ENCODE measurements around the gene MYH2.
"Not testable (repeated sequence)": the region's sequence is repeated elsewhere in the genome, so short reads cannot be mapped to it uniquely, and the experiment has no call there.

The MYH2 gene

DNA sequence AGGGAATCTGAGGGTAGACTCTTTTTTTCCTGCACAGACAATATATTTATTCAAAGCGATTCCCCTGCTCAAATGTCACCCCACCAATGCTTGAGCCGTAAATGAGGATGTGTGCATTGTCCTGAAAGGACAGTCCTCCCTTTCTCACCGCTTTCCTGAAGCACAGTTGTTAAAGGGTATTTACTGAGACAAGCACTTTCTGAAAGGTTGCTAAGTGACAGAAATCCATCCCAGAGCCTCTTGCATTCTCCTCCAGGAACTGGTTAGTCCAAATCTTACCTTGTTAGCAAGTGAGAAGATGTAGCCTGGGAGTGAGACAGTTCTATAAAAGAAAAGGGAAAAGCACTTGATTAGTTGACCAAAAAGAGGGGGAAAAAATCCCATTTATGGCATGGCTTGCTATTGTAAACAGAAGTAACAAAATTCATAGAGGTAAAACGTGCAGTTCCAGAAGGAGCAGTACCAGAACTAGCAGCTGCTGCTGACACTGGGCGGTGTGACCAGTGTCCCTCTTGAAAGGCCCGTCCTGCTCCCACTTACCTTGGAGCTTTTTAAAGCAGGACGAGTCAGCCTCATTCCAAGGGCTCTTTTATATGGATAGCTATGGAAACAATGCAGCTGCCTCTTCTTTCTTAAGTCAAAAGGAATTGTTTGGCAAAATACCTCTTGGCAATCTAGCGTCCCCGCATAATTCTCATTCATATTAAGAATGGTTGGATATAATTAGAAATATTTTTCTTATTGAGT lies at the start of gene MYH2:
Gene MYH2, minus strand, starts transcription at position 563 of the 747 bp plus-strand sequence. CDS start 1,738 bp downstream, outside the sequence.
- no peak for DNase-seq (ENCODE audit: low read depth in 1 of 2, low spot score in 1 of 2)

DNA sequence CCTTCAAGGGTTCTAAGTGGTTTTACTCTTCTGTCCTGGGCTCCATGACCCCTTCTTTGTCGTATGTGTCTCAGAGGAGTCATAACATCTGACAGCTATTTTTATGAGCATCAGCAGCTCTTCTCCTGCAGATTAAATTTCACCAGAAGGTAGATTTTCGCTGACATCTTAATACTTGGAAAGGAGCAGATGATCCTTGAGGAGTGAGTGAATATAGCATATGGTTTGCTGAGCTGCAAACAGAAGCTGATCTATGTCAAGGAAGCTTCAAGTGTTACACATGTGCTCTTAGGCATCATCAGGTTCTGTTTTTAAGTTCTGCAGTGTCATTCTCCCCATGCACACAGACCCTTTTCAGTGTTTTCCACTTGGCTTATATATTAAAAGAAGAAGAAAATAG lies 49.2 kb upstream of the MYH2 start:
- DNase-seq (ENCODE audit: low read depth in 1 of 2, low spot score in 1 of 2): no peak

DNA sequence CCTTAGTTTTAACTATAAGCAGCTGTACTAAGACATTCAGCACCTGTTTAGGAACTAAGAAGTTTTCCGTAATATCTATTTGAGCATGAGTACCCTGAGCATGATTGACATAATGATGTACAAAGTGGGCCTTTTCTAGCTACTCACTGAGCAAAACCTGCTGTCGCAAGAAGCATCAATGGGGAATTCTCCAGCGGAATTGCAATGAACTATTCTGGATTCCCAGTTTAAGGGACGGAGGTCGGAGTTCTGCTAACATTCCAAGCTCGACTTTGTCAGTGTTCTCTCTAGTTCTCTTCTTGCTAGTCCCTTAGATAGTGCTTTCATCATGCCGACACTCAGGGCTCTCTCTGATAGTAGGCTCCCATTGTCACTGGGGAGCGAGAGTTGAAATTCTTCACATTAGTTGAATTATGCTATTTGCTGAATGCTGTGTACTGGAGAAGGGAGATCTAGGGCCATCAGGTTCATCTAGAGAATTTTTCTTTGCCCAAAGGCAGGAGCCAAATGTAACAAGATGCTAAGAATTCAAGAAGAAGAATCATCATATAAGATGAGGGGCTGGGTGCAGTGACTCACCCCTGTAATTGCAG lies 40.2 kb upstream of the MYH2 start:
- DNase-seq (ENCODE audit: low read depth in 1 of 2, low spot score in 1 of 2): no peak

DNA sequence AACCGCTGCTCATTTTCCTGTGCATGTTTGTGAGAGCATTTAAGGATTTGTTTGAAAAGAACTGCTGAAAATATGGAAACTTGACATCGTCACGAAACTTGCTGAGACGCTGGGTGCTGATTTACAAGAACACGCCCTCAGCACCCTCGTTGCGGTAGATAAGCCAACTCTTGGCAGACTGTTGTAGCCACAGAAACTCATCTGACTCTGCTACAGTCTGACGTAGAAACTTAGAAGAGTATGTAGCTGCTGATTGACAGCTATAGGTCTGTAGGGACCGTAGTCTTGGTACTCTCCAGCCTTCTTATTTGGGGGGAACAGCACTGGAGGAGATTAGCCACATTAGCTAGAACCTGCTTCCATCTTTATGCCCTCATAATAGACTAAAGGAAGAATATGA lies 36.1 kb upstream of the MYH2 start:
- DNase-seq (ENCODE audit: low read depth in 1 of 2, low spot score in 1 of 2): no peak

DNA sequence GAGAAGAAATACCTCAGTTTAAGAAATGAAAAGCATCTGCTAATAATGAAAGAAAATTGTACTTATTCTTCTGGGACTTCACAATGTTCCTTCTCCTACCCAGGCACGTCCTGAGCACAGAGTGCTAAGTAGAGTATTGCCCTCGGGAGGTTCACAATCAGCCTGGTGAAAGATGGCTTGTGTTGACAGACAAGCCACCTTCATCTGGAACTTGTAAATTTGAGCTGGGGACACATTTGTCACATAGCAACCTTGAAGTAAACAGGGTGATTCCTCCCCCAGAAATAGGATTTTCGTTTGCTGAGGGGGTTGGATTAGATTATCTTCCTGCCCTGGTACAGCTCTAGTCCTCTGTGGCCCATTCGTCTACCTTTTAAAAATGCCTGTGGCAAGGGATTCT lies 34.4 kb upstream of the MYH2 start:
- no peak for DNase-seq (ENCODE audit: low read depth in 1 of 2, low spot score in 1 of 2)

DNA sequence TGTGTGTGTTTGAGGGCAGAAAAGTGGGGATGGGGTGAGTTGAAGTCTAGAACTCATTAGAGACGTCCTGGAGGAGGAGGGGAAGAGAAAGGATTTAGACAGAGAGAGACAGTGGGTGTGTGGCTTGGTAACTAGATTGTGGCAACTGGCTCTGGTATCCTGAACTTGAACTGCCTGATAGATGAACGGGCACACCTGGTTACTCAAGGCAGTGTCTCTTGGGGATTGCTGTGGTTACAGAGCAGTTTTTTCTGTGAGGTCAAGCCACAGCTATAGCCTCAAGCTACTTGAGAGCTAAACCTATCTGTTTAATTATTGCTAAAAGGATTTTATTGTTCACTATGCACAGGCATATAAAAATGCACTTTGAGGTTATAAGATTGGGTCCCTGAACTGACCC lies 29.8 kb upstream of the MYH2 start:
- DNase-seq (ENCODE audit: low read depth in 1 of 2, low spot score in 1 of 2): no peak

DNA sequence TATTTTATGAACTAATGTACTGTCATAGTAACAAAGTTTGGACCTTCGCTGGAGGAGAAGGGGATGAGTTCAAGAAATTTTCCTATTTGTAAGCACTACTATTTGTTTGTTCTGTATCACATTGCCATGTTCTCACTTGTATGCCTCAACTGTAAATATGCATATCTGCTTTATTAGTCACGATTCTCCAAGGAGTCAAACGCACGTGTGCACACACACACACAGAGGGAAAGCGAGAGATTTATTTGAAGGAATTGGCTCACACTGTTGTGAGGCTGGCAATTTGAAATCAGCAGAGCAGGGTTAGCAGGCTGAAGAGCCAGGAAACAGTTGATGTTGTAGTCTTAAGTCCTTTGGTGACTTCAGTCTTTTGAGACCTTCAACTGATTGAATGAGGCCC lies 24.9 kb upstream of the MYH2 start:
- DNase-seq (ENCODE audit: low read depth in 1 of 2, low spot score in 1 of 2): no peak

DNA sequence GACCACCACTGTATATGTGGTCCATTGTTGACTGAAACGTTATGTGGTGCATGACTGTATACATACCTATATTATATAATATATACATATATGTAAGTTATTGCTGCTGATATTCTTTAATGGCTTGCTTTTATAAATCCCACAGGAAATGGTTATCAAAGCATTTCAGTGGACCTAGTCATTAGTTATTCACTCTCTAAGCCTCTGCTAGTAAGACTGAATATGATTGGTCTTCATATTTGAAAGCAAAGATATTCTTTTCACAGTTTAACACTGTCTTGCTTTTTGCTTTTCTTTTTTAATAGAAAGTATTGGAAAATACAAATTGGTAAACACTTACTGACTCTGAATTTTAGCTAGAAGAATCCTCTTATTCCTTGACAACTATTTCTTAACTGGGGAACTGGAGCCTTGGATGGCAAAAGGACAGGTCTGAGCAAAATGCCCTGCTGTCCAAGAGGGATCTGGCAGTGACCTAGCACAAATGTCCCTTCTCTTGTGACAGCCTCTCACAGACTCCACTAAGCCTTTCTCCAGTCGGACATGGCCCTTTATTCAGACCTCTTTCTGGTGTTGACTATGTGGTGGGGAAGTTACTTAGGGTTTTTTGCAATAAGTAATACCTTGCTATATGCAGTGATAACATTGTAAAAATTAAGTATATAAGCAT lies 14.7 kb upstream of the MYH2 start:
- no peak for DNase-seq (ENCODE audit: low read depth in 1 of 2, low spot score in 1 of 2)

DNA sequence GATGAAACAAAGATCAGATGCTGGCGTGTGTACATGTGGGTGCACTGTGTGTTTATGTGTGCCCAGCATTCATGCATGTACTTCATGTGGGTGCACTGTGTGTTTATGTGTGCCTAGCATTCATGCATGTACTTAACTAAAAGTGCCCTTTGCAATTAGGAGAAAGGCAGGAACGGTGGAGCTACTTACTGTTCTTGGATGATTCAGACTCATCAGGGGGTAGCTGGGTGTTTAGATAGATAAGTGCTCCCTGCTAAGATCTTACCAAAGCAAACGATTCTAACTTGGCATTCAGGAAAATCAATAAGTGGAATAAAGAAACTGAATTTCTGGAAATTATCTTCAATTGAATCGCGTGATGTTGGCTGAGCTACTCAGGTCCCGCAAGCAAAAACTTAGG lies 8.6 kb upstream of the MYH2 start:
- DNase-seq (ENCODE audit: low read depth in 1 of 2, low spot score in 1 of 2): no peak

DNA sequence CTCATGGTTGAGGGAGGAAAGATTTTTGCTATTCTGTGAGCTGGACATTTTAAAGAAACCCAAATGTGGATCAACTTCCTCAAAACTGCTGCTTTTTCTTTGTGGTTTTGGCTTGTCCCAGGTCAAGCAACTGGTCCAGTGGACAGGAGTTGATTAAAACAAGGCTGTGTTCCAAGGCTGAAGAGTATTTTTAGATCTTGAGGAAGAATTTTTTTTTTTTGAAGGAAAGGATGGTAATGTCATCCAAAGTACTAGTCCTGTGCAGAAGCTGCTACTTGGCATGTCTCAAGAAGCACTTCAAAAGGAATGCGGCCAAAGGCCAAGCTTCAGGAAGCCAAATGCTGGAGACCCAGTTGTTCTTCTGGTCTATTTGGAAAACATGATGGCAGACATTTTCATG lies 8.0 kb upstream of the MYH2 start:
- DNase-seq (ENCODE audit: low read depth in 1 of 2, low spot score in 1 of 2): no peak

DNA sequence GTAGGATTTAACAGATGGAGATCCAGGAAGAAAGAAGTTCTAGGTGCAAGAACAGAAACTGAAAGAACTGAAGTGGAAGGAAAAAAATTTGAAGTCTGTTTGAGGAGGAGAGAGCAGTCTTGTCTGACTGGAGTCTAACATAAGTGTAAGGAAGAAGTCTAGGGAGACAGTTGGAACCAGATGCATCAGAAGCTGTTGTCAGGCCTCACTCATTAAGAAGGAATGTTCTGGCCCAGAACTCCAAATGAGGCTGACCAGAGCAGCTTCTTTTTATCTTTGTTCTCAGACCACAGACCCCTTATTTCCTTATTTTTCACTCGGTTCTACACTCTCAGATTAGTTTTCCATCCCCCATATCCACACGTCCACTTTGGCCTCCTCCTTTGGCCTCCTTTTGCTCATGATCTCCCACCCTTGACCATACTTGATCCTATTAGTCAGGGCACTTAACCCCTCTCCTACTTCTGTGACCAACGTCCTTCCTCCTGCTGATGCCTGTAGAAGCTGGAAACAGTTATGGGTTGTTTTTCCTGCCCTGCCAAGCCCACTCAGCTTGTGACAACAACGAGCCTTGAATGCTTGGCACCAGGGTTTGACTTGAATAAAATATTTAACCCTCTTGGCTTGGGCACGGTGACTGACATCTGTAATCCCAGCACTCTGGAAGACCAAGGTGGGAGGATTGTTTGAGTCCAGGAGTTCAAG lies 7.0 kb upstream of the MYH2 start:
- no peak for DNase-seq (ENCODE audit: low read depth in 1 of 2, low spot score in 1 of 2)

DNA sequence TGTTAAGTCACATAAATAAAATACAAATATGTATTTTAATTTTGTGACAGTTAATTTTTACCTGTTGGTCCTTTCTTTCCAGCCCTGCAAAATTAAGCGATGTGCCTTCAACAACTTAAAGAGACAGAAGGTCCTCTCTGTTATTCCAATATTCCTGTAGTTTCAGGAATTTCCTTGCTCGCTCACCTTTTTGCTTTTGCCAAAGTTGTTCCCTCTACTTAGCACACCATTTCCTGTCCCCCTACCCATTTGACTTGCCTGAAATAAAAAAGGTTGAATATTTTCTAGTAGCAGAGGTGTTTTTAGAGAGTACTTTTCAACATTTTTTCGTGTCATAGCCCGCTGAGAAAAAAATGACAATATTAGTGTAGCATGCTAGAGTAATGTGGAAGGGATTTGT lies 556 bp upstream of the MYH2 start:
- no peak for DNase-seq (ENCODE audit: low read depth in 1 of 2, low spot score in 1 of 2)

DNA sequence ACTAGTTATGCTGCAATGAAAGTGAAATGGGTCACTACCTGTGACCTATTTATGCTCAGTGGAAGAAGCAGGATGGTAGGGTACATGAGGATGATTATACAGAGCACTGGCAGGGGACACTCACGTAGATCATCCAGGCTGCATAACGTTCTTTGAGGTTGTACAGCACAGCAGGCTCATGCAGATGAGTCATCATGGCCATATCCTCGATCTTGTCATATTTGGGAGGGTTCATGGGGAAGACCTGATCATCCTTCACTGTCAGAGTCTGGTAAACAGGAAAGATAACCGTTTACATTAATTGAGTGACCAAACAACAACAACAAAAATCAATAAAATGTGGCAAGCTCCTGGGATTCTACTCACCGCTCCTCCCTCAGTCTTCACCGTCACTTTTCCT lies 2.1 kb downstream of the MYH2 start:
- DNase-seq (ENCODE audit: low read depth in 1 of 2, low spot score in 1 of 2): no peak

DNA sequence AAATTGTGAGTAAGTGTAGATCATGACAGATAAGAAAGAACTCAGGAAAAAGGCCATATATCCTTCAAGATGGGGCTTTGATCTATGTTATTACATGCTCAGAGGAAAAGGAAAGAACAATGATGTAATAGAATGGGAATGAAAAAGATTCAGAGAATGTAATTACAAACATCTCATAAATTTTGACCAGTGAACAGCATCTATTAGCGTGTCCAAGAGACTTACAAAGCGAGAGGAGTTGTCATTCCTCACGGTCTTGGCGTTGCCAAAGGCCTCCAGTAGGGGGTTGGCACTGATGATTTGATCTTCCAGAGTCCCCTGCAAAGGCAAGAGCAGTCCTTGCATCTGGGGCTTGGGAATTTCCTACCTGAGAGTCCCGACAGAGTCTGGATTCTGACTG lies 6.0 kb downstream of the MYH2 start:
- not testable (repeated sequence) for DNase-seq (ENCODE audit: low read depth in 1 of 2, low spot score in 1 of 2)

DNA sequence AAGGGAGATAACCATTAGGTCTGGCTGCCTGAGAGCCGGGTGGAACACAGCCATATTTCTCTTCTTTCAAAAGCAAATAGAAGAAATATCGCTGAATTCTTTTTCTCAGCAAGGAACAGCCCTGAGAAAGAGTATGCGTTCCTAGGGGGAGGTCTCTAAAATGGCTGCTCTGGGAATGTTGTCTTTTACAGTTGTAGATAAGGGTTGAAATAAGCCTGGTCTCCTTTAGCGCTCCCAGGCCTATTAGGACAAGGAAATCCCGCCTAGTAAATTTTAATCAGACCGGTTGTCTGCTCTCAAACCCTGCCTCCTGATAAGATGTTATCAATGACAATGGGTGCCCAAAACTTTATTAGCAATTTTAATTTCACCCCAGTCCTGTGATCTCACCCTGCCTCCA lies 8.3 kb downstream of the MYH2 start:
- not testable (repeated sequence) for DNase-seq (ENCODE audit: low read depth in 1 of 2, low spot score in 1 of 2)

DNA sequence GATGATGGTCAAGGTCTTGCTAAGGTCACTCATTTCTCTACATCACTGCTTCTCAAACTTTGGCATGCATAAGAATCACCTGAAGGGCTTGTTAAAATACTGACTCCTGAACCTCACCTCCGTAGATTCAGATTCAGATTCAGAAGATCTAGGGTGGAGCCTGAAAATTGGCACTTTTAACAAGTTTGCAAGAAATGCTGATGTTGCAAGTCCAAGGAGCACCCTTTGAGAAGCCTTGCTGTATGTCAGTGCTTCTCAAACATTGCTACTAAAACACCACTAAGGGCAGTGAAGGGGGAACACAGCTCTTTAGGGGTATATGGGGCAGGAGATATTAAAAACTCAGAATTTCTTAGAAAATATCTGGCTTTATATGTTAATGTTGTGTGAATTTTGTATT lies 17.4 kb downstream of the MYH2 start:
- no peak for DNase-seq (ENCODE audit: low read depth in 1 of 2, low spot score in 1 of 2)

DNA sequence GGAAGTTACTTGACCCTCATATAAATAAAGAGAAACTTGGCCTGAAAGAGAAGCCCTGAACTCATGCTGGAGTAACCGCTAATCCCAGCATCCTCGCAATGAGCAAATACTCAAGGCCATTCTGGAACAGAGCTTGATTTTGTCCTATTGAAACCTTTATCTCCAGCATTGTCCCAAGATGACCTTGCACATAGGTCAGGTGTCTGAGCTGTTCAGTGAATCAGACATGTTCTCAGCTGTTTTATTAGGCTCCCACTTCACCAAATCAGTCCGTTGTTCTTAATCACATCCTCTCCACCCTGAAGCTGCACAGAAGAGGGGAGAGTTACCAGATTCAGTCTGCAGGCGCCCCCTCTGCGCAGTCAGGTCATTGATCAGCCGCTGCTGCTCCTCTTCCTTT lies 22.0 kb downstream of the MYH2 start:
- DNase-seq (ENCODE audit: low read depth in 1 of 2, low spot score in 1 of 2): no peak

DNA sequence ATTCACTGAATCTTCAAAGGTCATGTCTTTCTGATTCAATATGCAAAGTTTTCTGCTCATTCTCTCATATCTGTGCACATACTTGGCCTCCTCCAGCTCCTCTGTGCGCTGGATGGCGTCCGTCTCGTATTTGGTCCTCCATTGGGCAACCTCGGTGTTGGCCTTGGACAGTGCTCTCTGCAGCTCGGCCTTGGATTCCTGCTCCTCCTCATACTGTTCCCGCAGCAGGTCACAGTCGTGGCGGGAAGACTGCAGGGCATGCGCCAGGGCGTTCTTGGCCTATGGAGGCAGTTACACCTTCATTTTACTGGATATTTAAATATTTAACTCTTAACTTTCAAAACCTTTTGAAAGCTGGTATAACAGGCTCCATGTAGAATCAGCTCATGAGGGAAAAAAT lies 22.9 kb downstream of the MYH2 start:
- no peak for DNase-seq (ENCODE audit: low read depth in 1 of 2, low spot score in 1 of 2)

DNA sequence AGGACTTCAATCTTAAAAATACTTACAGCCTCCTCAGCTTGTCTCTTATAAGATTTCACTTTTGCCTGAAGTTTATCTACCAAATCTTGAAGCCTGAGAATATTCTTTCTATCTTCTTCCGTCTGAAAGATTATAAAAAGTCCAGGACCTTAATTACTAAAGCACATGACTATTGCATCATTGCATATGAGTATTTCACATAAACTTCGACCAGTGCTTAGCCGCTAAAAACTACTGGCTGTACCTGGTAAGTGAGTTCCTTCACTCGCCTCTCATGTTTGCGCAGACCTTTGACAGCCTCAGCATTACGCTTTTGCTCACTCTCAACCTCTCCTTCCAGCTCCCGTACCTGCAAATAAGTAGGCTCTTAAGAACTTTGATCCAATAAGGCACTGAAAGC lies 26.4 kb downstream of the MYH2 start:
- DNase-seq (ENCODE audit: low read depth in 1 of 2, low spot score in 1 of 2): no peak

DNA sequence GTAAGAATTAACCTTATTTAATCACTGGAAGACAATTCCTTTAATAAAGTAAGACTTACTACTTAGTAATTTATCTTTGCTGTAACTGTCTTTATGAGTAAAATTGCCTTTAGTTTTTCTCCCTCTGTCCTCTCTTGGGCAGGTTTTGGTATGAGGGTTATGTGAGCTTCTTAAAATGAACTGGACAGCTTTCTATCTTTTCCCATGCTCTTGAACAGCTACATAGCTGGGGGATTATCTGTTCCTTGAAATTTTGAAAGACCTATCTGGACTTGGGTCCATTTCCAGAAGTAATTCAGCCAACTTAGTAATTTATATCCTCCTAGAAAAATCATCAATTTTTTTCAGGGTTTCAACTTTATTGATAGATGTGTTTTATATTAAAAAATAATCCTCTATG lies 27.5 kb downstream of the MYH2 start:
- no peak for DNase-seq (ENCODE audit: low read depth in 1 of 2, low spot score in 1 of 2)

DNA sequence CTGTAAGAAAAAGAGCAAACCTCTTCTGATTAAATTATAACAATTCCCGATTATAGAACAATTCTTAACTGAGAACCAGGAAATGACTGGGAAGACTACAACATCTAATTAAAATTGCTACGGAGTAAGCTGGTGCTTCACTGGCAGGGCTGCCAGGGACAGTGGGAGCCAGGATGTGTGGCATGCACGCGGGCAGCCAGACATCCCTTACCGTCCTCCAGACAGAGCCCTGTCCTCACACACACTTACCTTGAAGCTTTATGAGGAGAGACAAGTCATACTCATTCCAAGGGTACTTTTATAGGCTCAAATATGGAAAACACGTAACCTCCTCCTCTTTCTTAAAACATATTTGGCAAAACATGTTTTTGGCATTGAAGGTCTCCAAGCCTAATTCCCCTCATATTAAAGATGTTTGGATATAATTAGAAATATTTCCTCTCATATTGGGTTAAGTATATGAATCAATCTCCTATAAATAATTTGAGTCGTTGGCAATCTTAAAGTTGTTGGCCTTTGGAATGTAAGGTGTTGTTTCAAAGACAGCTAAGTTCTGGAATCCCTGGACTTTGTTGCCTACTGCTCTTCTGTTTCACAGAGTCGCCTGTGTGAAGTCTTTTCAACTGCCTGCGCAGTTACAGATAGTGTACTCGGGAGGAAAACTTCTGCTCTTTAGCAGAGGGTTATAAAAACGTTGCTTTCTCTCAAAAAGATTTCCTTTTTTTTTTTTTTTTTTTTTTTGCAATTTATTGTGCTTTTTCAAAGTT lies 31.0 kb downstream of the MYH2 start, which contains the start of gene MYH1:
Gene MYH1, minus strand, starts transcription at position 272 of the 767 bp plus-strand sequence. CDS start 1,900 bp downstream, outside the sequence.
- no peak for DNase-seq (ENCODE audit: low read depth in 1 of 2, low spot score in 1 of 2)
